Stimulated activated CD4-positive, alpha-beta T cell treated with anti-CD3 and anti-CD28 coated beads, Interleukin-4, amount 100 ng/mL, for 24 hours (primary cell): ENCODE results near the gene PJA1.

Experiments
- DNase-seq: peaks from one replicate; pipeline ENCODE4 v3.0.0-alpha.2; 2020

PJA1 gene

GRCh38 chrX:69165087-69165651 lies at the start of gene PJA1:
Gene PJA1 (minus strand): TSS chrX:69165453. CDS start chrX:69163073, 2,380 bp downstream.
- DNase-seq, result peak; percentile 67

- DNase-seq, result no peak
Measured at GRCh38 chrX:69214463-69214862, 49.2 kb upstream of the PJA1 start.

- no peak for DNase-seq
Measured at GRCh38 chrX:69211701-69212100, 46.4 kb upstream of the PJA1 start.

- no peak for DNase-seq
Measured at GRCh38 chrX:69210581-69210980, 45.3 kb upstream of the PJA1 start.

GRCh38 chrX:69207216-69207615 lies 42.0 kb upstream of the PJA1 start:
- DNase-seq, result no peak

GRCh38 chrX:69203638-69204037 lies 38.4 kb upstream of the PJA1 start:
- no peak for DNase-seq

- DNase-seq, result no peak
Measured at GRCh38 chrX:69197690-69198089, 32.4 kb upstream of the PJA1 start.

- DNase-seq, result no peak
Measured at GRCh38 chrX:69196666-69197065, 31.4 kb upstream of the PJA1 start.

GRCh38 chrX:69195810-69196209 lies 30.6 kb upstream of the PJA1 start:
- DNase-seq, result no peak

GRCh38 chrX:69195192-69195591 lies 29.9 kb upstream of the PJA1 start:
- DNase-seq, result no peak

GRCh38 chrX:69192603-69193002 lies 27.4 kb upstream of the PJA1 start:
- no peak for DNase-seq

- DNase-seq, result no peak
Measured at GRCh38 chrX:69189576-69190371, 24.5 kb upstream of the PJA1 start.

GRCh38 chrX:69186651-69187050 lies 21.4 kb upstream of the PJA1 start:
- no peak for DNase-seq

GRCh38 chrX:69185886-69186285 lies 20.6 kb upstream of the PJA1 start:
- DNase-seq, result no peak

- no peak for DNase-seq
Measured at GRCh38 chrX:69185141-69185540, 19.9 kb upstream of the PJA1 start.

- no peak for DNase-seq
Measured at GRCh38 chrX:69182818-69183380, 17.6 kb upstream of the PJA1 start.

- no peak for DNase-seq
Measured at GRCh38 chrX:69179380-69179911, 14.2 kb upstream of the PJA1 start.

- no peak for DNase-seq
Measured at GRCh38 chrX:69178592-69178991, 13.3 kb upstream of the PJA1 start.

- DNase-seq, result no peak
Measured at GRCh38 chrX:69177511-69178162, 12.4 kb upstream of the PJA1 start.

- no peak for DNase-seq
Measured at GRCh38 chrX:69176053-69176452, 10.8 kb upstream of the PJA1 start.

GRCh38 chrX:69173906-69174305 lies 8.7 kb upstream of the PJA1 start:
- DNase-seq, result no peak

GRCh38 chrX:69172937-69173336 lies 7.7 kb upstream of the PJA1 start:
- no peak for DNase-seq

GRCh38 chrX:69170319-69170718 lies 5.1 kb upstream of the PJA1 start:
- no peak for DNase-seq
